SU-DHL-6 (cell line): ENCODE results near the gene CDK14.

Experiments used
- CTCF ChIP-seq: fragments of 200-600 bp; sonication (generic); IDR thresholded peaks from one replicate; pipeline ENCODE4 v1.5.1; 2017; ENCODE audit warnings: antibody characterized with exemption, mild to moderate bottlenecking, low read length, moderate library complexity; ENCODE audit not compliant: insufficient read depth, poor library complexity, severe bottlenecking
- EZH2phosphoT487 ChIP-seq: fragments of 200-600 bp; sonication (generic), shearing (Covaris generic); conservative IDR thresholded peaks from 2 replicates; pipeline ENCODE4 v1.6.1; 2018; ENCODE audit warnings: mild to moderate bottlenecking, antibody characterized with exemption, low read length, moderate library complexity, mixed read lengths

DNA sequence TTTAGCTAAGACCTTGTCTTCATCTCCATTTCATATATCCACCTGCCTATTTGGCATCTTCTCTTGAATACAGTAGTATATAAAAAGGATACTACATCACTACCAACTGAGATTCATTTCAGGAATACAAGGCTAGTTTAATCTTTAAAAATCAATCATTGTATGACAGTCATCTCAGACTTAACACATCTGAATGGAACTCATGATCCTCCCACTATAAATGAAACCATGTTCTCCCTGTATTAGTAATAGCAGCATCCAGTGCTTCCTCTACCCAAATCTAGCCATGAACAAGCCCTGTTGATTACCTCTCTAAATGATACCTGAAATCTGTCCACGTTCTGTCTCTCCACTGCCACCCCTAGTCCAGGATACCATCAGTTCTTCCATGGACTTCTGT lies 196.2 kb downstream of the CDK14 start:
- TF ChIP-seq CTCF (no peak), EZH2phosphoT487 (no peak)
